Bronchial epithelial cell (primary cell): Measurements from ENCODE around the gene PCDHB11. TPM values are rescaled to one million over a fixed set of nuclear protein-coding genes. Genes with fewer than 3 reads are reported as not detected.
"Not testable (repeated sequence)": the region's sequence is repeated elsewhere in the genome, so short reads cannot be mapped to it uniquely, and the experiment has no call there.

Experiments used
- DNase-seq: peaks from one replicate; pipeline ENCODE4 v3.0.0-alpha.2; 2010; ENCODE audit warnings: low read depth
- FAIRE-seq: peaks from 2 replicates; lab custom pipeline; 2011; peaks lifted over from hg19 to GRCh38; lab: Jason Lieb, UNC
- H3K27me3 ChIP-seq: 2 replicates; pipeline ENCODE4 v1.5.1; 2011; ENCODE audit warnings: low read length; ENCODE audit not compliant: control insufficient read depth, insufficient read depth
- H3K36me3 ChIP-seq: 2 replicates; pipeline ENCODE4 v1.5.1; 2011; ENCODE audit warnings: low read length; ENCODE audit not compliant: control insufficient read depth, insufficient read depth
- H3K4me3 ChIP-seq: 2 replicates; pipeline ENCODE4 v1.5.1; 2011; ENCODE audit warnings: mild to moderate bottlenecking, low read depth, low read length, control low read depth
- CTCF ChIP-seq: IDR thresholded peaks from 2 replicates; pipeline ENCODE4 v1.5.1; 2011; ENCODE audit warnings: mild to moderate bottlenecking, moderate library complexity, low read length, control low read depth, inconsistent platforms; ENCODE audit not compliant: insufficient read depth, severe bottlenecking
- total RNA-seq: library from RNA; depleted of rRNA; stranded (reverse); fragments of >200 nt; gene quantifications from 2 replicates; pipeline ENCODE4 v1.2.1, GENCODE V29; 2014

Gene PCDHB11
- total RNA-seq, 1 donor from 2014 or later: under 0.01 TPM

DNA sequence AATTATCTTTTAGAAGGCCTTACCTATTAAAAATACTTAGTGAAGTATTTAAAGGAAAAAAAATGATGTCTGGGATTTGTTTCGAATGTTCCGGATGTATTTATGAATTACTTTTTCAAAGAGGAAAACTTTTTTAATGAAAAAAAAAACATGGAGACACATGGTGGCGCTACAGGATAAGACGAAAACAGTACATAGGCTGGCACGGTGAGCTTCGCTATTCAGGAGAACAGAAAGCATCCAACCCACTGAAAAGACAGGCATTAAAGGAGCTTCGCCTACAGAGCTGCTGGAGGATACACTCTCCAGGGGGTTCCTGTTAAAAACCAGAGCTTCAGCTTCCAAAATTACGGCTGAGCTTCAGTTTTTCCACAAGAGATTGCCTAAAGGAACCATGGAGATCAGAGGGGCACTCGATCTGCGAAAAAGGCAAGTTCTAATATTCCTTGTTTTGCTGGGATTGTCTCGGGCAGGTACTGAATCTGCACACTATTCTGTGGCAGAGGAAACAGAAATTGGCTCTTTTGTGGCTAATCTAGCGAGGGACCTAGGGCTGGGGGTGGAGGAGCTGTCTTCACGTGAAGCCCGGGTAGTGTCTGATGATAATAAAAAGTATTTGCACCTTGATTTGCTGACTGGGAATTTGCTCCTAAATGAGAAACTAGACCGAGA lies 23.8 kb downstream of the PCDHB11 start, which contains the start of gene PCDHB14:
Gene PCDHB14, plus strand, starts transcription at position 232 of the 672 bp plus-strand sequence. Its CDS starts 163 bp downstream, at position 395.
- TF ChIP-seq CTCF: no peak
- no peaks in the 10 kb centered on the region for H3K27me3 ChIP-seq
- peak within 1 kb of the TSS; percentile 8 for H3K4me3 ChIP-seq
- FAIRE-seq (no peak), DNase-seq (peak; percentile 13)
- H3K36me3 ChIP-seq: no peaks in the 10 kb centered on the region

- H3K27me3 ChIP-seq, DNase-seq, H3K4me3 ChIP-seq, FAIRE-seq, H3K36me3 ChIP-seq: not testable (repeated sequence)
Observed at GRCh38 chr5:141224844-141225243, 25.4 kb downstream of the PCDHB11 start.

GRCh38 chr5:141225421-141225820 lies 26.0 kb downstream of the PCDHB11 start:
- H3K4me3 ChIP-seq, H3K36me3 ChIP-seq, FAIRE-seq, DNase-seq, H3K27me3 ChIP-seq: not testable (repeated sequence)

DNA sequence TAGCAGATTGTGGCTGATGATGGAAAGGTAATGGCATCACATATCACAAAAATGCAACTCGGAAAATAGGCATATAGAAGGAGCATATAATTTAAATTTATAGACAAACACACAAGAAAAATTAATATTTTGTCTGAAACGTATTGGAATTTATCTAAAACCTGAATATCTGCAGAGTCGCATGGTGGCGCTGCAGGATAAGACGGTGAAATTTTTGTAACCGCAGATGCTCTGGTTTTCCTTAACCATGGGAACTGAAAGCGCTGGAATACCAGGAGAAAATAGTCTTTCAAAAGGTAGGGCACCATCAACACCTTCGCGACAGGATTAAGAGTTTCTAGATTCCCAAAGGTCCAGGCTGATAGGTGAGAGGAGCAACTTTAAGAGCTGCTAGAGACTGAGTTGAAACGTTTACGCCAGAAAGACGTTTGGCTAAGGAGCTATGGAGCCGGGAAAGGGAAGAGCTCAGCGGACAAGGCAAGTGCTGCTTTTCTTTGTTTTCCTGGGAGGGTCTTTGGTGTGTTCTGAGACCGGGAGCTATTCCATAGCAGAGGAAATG lies 34.8 kb downstream of the PCDHB11 start:
- Histone ChIP-seq H3K4me3 (no peak overlapping the region), H3K36me3 (no peaks in the 10 kb centered on the region), H3K27me3 (no peaks in the 10 kb centered on the region)
- FAIRE-seq (no peak), DNase-seq (no peak)
- no peak for TF ChIP-seq CTCF

GRCh38 chr5:141235922-141236321 lies 36.5 kb downstream of the PCDHB11 start:
- H3K4me3 ChIP-seq, FAIRE-seq, H3K36me3 ChIP-seq, H3K27me3 ChIP-seq, DNase-seq: not testable (repeated sequence)

- DNase-seq (no peak), FAIRE-seq (no peak)
- H3K4me3 ChIP-seq: no peak overlapping the region
- TF ChIP-seq CTCF: no peak
- H3K36me3 ChIP-seq: no peaks in the 10 kb centered on the region
- H3K27me3 ChIP-seq: no peaks in the 10 kb centered on the region
Observed at GRCh38 chr5:141236516-141237313, 37.3 kb downstream of the PCDHB11 start.

GRCh38 chr5:141241496-141241895 lies 42.1 kb downstream of the PCDHB11 start:
- FAIRE-seq: no peak
- TF ChIP-seq CTCF: no peak
- Histone ChIP-seq H3K36me3 (no peaks in the 10 kb centered on the region), H3K4me3 (no peak overlapping the region), H3K27me3 (no peaks in the 10 kb centered on the region)
- no peak for DNase-seq
